ENCODE data around the gene SNRK.

The SNRK gene

GRCh38 chr3:43302116-43302880 lies 16.0 kb downstream of the SNRK start:
- H3K9me3 ChIP-seq (ENCODE audit: low read length): no peaks in the 10 kb centered on the region
- H2AFZ ChIP-seq (ENCODE audit: low read depth, low read length): no peak overlapping the region
- H3K4me3 ChIP-seq (ENCODE audit: low read length): no peak overlapping the region
- no peaks in the 10 kb centered on the region for H3K4me1 ChIP-seq (ENCODE audit: insufficient read depth, low read length)
- peaks cover 23% of the 10 kb centered on the region for H3K36me3 ChIP-seq (ENCODE audit: insufficient read depth, low read length)
- no peaks in the 10 kb centered on the region for H3K27me3 ChIP-seq (ENCODE audit: insufficient read depth, low read length)

GRCh38 chr3:43304126-43304525 lies 17.8 kb downstream of the SNRK start:
- H3K9me3 ChIP-seq (ENCODE audit: low read length): peaks cover 4% of the 10 kb centered on the region
- no peak overlapping the region for H2AFZ ChIP-seq (ENCODE audit: low read depth, low read length)
- H3K4me1 ChIP-seq (ENCODE audit: insufficient read depth, low read length): no peaks in the 10 kb centered on the region
- no peaks in the 10 kb centered on the region for H3K27me3 ChIP-seq (ENCODE audit: insufficient read depth, low read length)
- peaks cover 27% of the 10 kb centered on the region for H3K36me3 ChIP-seq (ENCODE audit: insufficient read depth, low read length)
- H3K4me3 ChIP-seq (ENCODE audit: low read length): no peak overlapping the region

GRCh38 chr3:43307226-43307625 lies 20.9 kb downstream of the SNRK start:
- H3K27me3 ChIP-seq (ENCODE audit: insufficient read depth, low read length): no peaks in the 10 kb centered on the region
- peaks cover 4% of the 10 kb centered on the region for H3K9me3 ChIP-seq (ENCODE audit: low read length)
- no peak overlapping the region for H2AFZ ChIP-seq (ENCODE audit: low read depth, low read length)
- H3K36me3 ChIP-seq (ENCODE audit: insufficient read depth, low read length): peaks cover 35% of the 10 kb centered on the region
- no peak overlapping the region for H3K4me3 ChIP-seq (ENCODE audit: low read length)
- H3K4me1 ChIP-seq (ENCODE audit: insufficient read depth, low read length): no peaks in the 10 kb centered on the region

- no peak overlapping the region for H3K4me3 ChIP-seq (ENCODE audit: low read length)
- H3K27me3 ChIP-seq (ENCODE audit: insufficient read depth, low read length): no peaks in the 10 kb centered on the region
- H2AFZ ChIP-seq (ENCODE audit: low read depth, low read length): no peak overlapping the region
- H3K9me3 ChIP-seq (ENCODE audit: low read length): peaks cover 4% of the 10 kb centered on the region
- H3K4me1 ChIP-seq (ENCODE audit: insufficient read depth, low read length): no peaks in the 10 kb centered on the region
- peaks cover 35% of the 10 kb centered on the region for H3K36me3 ChIP-seq (ENCODE audit: insufficient read depth, low read length)
These were observed 21.3 kb downstream of the SNRK start for GRCh38 chr3:43307649-43308048.

GRCh38 chr3:43309372-43310305 lies 23.3 kb downstream of the SNRK start:
- Histone ChIP-seq H3K4me1 (ENCODE audit: insufficient read depth, low read length) (no peaks in the 10 kb centered on the region), H3K9me3 (ENCODE audit: low read length) (peaks cover 4% of the 10 kb centered on the region), H3K36me3 (ENCODE audit: insufficient read depth, low read length) (peaks cover 17% of the 10 kb centered on the region), H2AFZ (ENCODE audit: low read depth, low read length) (no peak overlapping the region), H3K27me3 (ENCODE audit: insufficient read depth, low read length) (no peaks in the 10 kb centered on the region), H3K4me3 (ENCODE audit: low read length) (no peak overlapping the region)

GRCh38 chr3:43316783-43317460 lies 30.6 kb downstream of the SNRK start:
- Histone ChIP-seq H3K36me3 (ENCODE audit: insufficient read depth, low read length) (peaks cover 2% of the 10 kb centered on the region), H3K9me3 (ENCODE audit: low read length) (no peaks in the 10 kb centered on the region), H3K4me1 (ENCODE audit: insufficient read depth, low read length) (no peaks in the 10 kb centered on the region), H2AFZ (ENCODE audit: low read depth, low read length) (no peak overlapping the region), H3K27me3 (ENCODE audit: insufficient read depth, low read length) (no peaks in the 10 kb centered on the region), H3K4me3 (ENCODE audit: low read length) (no peak overlapping the region)

- Histone ChIP-seq H3K27me3 (ENCODE audit: insufficient read depth, low read length) (no peaks in the 10 kb centered on the region), H3K36me3 (ENCODE audit: insufficient read depth, low read length) (peaks cover 2% of the 10 kb centered on the region), H2AFZ (ENCODE audit: low read depth, low read length) (no peak overlapping the region), H3K4me1 (ENCODE audit: insufficient read depth, low read length) (no peaks in the 10 kb centered on the region), H3K4me3 (ENCODE audit: low read length) (no peak overlapping the region), H3K9me3 (ENCODE audit: low read length) (no peaks in the 10 kb centered on the region)
These were observed 31.3 kb downstream of the SNRK start for GRCh38 chr3:43317461-43318316.

GRCh38 chr3:43319376-43319775 lies 33.0 kb downstream of the SNRK start:
- H3K27me3 ChIP-seq (ENCODE audit: insufficient read depth, low read length): no peaks in the 10 kb centered on the region
- H3K9me3 ChIP-seq (ENCODE audit: low read length): peaks cover 3% of the 10 kb centered on the region
- peaks cover 4% of the 10 kb centered on the region for H3K36me3 ChIP-seq (ENCODE audit: insufficient read depth, low read length)
- H3K4me3 ChIP-seq (ENCODE audit: low read length): no peak overlapping the region
- no peaks in the 10 kb centered on the region for H3K4me1 ChIP-seq (ENCODE audit: insufficient read depth, low read length)
- no peak overlapping the region for H2AFZ ChIP-seq (ENCODE audit: low read depth, low read length)

- no peak overlapping the region for H2AFZ ChIP-seq (ENCODE audit: low read depth, low read length)
- peaks cover 4% of the 10 kb centered on the region for H3K36me3 ChIP-seq (ENCODE audit: insufficient read depth, low read length)
- H3K9me3 ChIP-seq (ENCODE audit: low read length): peaks cover 3% of the 10 kb centered on the region
- no peaks in the 10 kb centered on the region for H3K4me1 ChIP-seq (ENCODE audit: insufficient read depth, low read length)
- H3K27me3 ChIP-seq (ENCODE audit: insufficient read depth, low read length): no peaks in the 10 kb centered on the region
- no peak overlapping the region for H3K4me3 ChIP-seq (ENCODE audit: low read length)
These were observed 33.5 kb downstream of the SNRK start for GRCh38 chr3:43319794-43320193.

GRCh38 chr3:43320288-43320687 lies 33.9 kb downstream of the SNRK start:
- H2AFZ ChIP-seq (ENCODE audit: low read depth, low read length): no peak overlapping the region
- no peaks in the 10 kb centered on the region for H3K27me3 ChIP-seq (ENCODE audit: insufficient read depth, low read length)
- peaks cover 4% of the 10 kb centered on the region for H3K36me3 ChIP-seq (ENCODE audit: insufficient read depth, low read length)
- no peak overlapping the region for H3K4me3 ChIP-seq (ENCODE audit: low read length)
- peaks cover 3% of the 10 kb centered on the region for H3K9me3 ChIP-seq (ENCODE audit: low read length)
- no peaks in the 10 kb centered on the region for H3K4me1 ChIP-seq (ENCODE audit: insufficient read depth, low read length)

GRCh38 chr3:43323541-43323940 lies 37.2 kb downstream of the SNRK start:
- no peak overlapping the region for H3K4me3 ChIP-seq (ENCODE audit: low read length)
- peaks cover 3% of the 10 kb centered on the region for H3K9me3 ChIP-seq (ENCODE audit: low read length)
- peaks cover 11% of the 10 kb centered on the region for H3K4me1 ChIP-seq (ENCODE audit: insufficient read depth, low read length)
- no peaks in the 10 kb centered on the region for H3K27me3 ChIP-seq (ENCODE audit: insufficient read depth, low read length)
- peaks cover 4% of the 10 kb centered on the region for H3K36me3 ChIP-seq (ENCODE audit: insufficient read depth, low read length)
- no peak overlapping the region for H2AFZ ChIP-seq (ENCODE audit: low read depth, low read length)

GRCh38 chr3:43326891-43327581 lies 40.7 kb downstream of the SNRK start:
- Histone ChIP-seq H3K36me3 (ENCODE audit: insufficient read depth, low read length) (peaks cover 2% of the 10 kb centered on the region), H3K27me3 (ENCODE audit: insufficient read depth, low read length) (no peaks in the 10 kb centered on the region), H2AFZ (ENCODE audit: low read depth, low read length) (no peak overlapping the region), H3K4me3 (ENCODE audit: low read length) (no peak overlapping the region), H3K4me1 (ENCODE audit: insufficient read depth, low read length) (peaks cover 32% of the 10 kb centered on the region), H3K9me3 (ENCODE audit: low read length) (peaks cover 3% of the 10 kb centered on the region)

Data from neuron (in vitro differentiated cells).